HG02885 (cell line): ENCODE data around the gene AGAP3.

ENCODE experiments used
- ATAC-seq: cut with Tn5 transposase; IDR thresholded peaks from one replicate; pipeline ENCODE4 v1.9.1; 2021; ENCODE audit warnings: mild to moderate bottlenecking; ENCODE audit not compliant: unreplicated experiment, poor library complexity

The AGAP3 gene

DNA sequence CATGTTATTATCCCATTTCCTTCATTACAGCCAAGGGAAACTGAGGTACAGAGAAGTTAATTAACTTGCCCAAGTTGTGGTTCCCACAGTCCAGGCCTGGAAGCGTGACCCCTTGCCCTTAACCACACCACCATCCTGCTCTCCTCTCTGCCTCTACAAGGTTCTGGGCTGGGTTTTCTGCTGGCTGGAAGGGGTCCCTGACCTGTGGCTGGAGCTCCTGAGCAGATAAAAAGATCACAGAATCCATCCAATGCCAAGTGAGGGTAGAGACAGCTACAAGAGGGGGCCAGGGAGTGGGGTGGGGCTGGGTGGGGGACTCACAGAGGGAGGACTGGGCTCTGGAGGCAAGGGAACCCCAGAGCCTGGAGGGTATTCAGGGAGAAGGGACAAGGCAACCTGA, 91.0 kb downstream of the AGAP3 start:
- no peak for ATAC-seq

DNA sequence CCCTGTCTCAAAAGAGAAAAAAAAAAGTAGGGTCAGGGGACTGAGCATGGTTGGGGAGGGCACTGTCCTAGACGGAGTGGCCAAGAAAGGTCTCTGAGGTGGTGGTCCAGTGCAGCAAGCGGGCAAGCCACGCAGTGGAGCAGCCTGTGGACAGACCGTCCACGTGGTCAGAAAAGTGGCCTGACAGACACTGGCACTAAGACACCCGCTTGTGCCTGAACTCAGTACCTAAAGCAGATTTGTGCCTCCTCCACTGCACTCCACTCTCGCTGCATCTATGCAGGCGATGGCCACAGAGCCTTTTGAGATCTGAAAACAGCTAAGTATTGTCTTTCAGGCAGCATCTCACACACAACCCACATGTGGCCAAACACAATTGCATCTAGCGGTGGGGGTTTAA, 92.0 kb downstream of the AGAP3 start:
- no peak for ATAC-seq

DNA sequence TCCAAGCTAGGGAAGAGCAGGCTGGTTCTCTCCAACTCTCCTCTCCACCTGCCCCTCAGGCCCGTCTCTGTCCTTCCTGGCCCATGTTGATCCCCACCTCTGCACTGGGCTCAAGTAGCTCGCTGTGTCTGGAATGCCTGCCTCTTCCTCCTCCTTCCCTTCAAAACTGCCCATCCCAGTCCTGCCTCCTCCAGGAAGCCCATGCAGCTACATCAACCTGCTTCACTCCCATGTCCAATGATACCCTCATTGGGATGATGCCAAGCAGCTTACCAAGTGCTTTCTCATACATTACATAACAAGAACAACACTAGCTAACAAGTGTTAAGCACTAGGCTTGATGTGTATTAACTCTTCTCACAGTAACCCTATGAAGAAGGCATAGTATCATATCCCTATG, 92.6 kb downstream of the AGAP3 start:
- no peak for ATAC-seq

DNA sequence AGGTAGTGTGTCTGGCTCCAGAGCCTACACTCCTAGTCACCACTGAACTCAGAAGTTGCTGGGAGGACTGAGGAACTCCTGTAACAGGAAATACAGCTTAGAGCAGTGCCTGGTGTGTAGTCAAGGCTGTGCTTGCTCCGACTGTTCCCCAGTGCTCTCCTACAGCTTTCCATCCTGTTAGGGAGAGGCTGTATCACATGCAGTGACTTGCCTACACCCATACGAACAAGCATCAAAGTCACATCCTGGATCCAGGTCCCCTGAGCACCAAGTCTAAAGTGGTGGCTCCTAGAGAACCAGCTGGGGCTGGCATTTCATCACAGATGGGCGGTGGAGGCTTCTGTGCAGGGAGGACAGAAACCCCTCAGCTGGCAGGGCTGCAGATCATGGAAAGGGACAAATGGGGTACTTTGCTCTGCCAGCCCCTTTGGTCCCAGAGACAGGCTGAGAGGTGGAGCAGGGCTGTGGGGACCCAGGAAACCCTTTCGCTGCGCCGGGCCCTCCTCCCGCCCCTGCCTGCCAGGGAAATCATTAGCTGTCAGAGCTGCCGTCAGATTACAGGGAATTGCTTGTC, 93.1 kb downstream of the AGAP3 start:
- no peak for ATAC-seq

DNA sequence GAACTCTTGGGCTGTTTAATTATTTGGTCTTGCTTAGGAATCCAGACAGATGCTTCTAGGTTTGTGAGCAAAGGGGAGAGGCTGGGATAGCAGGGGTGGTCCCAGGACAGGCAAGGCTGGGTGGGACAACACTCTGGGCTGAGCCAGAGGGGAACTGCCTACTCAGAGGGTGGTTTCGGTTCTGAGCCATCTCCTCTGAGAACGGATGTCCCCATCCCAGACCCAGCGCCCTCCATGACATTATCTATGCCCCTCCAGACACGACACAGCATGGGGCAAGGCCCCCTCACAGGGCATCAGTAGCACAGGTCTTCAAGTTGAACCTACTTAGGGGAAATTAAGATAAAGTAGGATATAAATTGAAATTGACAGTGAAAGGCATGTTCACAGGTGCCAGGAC, 93.7 kb downstream of the AGAP3 start:
- no peak for ATAC-seq

DNA sequence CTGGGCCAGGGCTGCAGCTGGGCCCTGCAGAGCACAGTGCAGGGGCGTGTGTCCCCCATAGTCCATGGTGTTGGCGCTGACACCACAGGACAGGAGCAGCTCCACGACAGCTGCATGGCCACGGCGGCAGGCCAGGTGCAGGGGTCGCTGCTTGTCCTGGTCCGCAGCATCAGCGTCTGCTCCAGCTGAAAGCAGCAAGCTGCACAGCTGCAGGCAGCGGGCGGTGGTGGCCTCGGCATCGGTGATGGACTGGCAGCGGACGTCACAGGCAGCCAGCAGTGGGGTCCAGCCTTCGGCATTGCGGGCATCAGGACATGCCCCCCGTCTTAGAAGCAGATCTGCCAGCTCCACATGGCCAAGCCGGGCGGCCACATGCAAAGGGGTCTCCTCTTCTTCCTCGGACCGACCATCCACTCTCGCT, 94.7 kb downstream of the AGAP3 start:
- ATAC-seq, result no peak

DNA sequence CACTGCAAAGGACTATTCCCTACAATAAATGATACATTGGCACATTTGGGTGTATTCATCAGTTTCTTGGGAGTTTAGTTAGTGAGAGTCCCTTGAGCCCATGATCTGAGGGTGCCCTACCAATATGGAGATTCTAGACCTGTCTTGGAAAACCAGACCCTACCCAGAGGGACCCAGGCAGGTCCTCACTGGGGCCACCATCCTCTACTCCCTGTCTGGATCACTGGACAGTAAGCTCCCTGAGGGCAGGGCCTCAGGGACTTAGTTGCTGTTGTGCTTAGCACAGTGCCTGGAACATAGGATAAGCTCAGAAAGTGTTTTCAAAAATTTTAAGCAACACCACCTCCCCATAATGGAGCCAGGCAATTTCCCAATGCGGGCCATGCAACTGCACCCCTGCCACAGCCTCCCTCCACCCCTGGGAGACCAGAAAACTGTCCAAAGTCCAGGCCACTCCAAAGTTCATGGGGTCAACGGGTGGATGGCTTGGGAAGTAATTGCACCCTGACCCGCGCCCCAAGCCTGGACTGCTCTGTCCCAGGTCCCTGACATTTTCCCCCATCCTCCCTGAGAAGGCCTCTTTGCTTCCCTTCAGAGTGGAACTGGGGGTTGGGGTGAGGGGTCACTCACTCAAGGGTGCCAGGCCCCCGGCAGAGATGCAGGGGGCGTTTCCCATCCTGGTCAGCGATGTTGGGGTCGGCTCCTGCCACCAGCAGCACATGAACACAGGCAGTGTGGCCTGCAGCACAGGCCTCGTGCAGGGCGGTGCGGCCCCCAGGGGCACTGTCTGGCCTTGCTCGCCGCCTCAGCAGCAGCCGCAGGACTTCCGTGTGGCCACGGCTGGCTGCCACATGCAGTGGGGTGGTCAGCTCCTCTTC, 99.7 kb downstream of the AGAP3 start:
- ATAC-seq, result no peak

DNA sequence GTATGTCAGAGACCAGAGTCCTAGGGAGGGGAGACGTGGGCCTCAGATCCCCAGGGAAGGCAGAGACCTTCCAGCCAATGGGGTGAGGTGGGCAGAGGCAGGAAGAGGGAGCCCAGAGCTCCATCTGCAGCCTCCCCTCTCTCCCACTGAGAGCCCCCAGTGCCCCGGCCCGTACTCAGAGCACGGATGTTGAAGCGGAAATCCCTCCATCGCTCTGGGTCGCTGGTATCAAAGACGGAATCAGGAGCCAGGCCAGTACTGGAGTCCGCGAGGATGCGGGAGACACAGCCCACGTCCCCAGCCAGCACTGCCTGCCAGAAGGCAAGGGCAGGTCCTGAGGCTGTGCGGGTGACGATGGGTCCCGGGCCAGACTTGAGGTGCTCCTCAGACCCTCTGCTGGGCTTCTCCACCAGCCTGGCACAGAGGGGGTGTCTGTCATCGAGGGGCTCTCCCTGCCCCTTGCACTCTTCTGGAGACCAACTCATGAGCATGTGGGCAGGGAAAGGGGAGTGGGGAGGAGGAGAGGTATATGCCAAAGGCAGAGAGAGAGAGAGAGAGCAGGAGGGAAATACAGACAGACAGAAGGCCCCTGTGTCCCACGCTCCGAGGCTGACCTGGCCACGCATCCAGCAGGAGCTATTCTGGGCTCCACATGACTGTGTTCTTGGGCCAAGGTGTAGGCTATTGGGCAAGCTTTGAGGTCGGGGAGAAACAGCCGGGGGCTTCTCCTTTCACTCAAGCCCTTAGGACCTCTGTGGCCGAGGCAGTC, 100.5 kb downstream of the AGAP3 start, which contains the start of gene ASB10:
Gene ASB10 (minus strand): TSS at position 611 of the 769 bp plus-strand sequence. CDS start 120 bp downstream, at position 491.
- ATAC-seq, result no peak

DNA sequence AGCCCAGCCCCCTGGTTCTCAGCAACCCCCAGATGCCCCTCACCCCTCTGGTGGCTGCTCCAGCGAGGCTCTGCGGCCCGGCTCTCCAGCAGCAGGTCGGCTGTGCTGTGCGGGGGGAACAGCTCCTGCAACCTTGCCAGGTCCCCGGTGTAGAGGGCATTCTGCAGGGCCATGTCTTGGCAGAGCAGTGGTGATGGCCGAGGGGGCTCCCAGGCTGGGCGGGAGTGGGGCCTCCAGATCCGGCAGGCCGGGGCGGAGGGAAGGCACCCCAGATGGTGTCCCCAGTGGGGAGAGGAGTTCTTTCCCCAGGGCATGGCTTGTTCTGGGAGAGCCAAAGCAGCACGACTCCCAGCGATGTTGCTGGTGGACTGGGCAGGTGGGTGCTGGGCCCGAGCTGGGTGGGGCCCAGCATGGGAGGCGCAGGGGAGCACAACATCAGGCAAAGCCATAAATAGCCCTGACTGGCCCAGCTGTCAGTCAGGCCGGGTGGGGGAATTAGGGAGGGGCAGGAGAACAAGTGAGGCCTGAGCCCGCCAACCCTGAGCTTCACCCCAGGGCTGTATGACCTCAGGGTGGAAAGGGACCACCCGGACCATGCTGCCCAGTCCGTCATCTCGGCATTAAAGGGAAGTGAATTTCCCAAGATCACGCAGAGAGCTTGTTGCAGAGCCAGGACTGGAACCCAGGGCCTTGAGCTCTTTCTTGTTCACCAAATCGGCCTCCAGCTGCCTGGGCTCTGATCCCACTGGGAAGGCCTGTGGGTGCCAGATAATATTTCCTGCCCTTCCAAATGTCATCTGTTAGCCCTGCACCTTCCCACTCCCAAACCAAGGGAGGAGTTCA, 101.4 kb downstream of the AGAP3 start:
- no peak for ATAC-seq

DNA sequence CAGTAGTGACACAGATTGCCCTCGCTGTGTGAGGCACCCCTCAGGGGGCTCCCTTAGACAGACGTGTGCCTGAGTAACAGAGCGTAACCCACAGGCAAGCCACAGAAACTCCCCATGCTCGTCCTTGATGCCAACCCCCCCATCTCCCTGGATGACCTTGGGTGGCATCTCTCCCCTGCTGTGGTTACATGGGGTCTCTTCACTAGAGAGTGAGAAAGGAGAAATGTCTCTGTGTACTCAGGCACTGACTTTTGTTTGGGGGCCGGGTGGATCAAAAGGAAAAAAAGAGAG, 101.9 kb downstream of the AGAP3 start:
- no peak for ATAC-seq

DNA sequence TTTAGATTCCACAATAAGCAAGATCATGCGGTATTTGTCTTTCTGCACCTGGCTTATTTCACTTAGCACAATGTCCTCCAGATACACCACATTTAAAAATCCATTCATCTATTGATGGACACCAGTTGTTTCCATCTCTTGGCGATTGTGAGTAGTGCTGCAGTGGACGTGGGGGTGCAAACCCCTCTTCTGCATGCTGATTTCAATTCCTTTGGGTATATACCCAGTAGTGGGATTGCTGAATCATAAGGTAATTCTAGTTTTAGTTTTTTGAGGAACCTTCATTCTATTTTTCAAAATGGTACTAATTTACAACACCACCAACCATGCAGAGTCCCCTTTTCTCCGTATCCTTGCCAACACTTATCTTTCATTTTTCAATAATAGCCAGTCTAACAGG, 102.8 kb downstream of the AGAP3 start:
- no peak for ATAC-seq

DNA sequence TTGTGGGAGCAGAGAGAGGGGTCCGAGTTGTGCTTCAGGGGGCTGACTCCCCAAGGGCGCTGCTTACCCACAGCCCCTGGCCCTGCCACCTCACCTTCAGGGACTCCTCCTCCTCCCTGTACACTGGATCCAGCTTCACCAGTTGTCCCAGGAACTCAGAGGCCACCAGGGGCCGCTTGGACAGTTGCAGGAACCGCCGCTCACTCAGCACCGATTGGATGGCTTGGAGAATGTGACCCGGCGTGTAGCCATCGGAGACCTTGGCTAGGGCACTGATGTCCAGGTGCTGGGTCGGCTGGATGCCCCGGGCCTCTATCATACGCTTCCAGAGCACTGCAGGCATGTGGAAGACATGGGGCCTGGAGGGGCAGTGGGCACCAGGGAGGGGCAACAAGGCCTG, 105.3 kb downstream of the AGAP3 start:
- no peak for ATAC-seq

DNA sequence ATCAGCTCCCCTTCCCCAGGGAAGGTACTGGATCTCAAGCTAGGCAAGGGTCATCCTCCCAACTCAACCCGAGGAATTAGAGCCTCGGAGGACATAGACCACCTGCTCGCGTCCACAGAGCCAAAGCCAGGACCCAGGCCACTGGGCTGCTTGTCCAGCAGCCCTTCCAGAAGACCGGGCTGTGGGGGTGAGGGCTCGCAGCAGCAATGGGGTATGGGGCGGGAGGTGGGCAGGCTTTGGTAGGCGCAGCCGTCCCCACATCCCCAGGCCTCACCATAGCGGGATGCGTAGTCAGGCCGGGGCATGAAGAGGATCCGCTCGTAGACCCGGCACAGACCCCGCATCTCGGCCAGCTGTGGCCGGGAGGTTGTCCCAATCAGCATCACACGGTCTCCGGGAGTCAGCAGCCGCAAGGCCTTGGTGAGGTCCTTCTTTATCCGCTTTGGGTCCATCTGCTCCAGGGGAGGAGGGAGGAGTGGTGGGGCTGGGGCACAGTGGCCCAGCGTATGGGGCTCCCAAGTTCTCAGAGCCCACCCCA, 105.8 kb downstream of the AGAP3 start:
- ATAC-seq, result no peak

DNA sequence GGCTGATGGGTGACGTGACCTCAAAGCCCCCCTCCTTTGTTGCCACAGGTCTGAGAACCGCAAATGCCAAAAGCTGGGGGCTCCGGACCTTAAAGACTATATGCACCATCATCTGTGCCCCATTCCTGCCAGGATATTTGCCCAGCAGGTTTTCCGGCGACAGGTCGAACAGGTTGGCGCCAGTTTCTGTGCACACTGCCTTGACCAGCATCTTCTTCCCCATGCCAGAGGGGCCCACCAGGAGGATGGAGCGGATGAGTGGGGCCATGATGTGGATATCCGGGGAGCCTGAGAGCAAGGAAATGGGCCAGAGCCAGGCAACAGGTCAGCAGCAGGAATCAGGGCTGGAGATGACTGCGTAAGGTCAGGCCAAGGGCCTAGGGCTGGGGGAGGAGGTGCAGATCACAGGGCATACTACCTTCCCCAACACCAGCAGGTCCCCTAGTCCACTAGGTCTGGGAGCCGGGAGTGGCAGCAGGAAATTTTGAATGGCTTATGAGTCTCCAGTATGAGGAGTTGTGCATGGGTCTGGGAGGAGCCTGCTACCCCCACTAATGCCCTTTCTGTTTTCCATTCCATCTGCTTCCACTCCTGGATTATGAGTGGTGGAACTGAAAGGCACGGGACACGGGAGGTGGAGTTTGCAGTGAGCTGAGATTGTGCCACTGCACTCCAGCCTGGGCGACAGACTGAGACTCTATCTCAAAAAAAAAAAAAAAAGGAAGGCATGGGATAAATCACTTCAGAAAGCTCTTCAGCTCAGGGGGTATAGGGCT, 107.1 kb downstream of the AGAP3 start:
- ATAC-seq, result no peak
